H1 (cell line): Measurements from ENCODE around the gene CRHR2. TPM values are rescaled to one million over a fixed set of nuclear protein-coding genes. Genes with fewer than 3 reads are reported as not detected.

ENCODE experiments used
- CTCF ChIA-PET: fragments of 300-600 bp; sonication (Branson Sonifier 250); formaldehyde crosslinking; loops from one replicate; lab custom pipeline; 2021; ENCODE audit not compliant: partially characterized antibody; lab: Charles Lee
- POLR2A ChIA-PET: fragments of 300-600 bp; sonication (Branson Sonifier 250); formaldehyde crosslinking; loops from one replicate; lab custom pipeline; 2021; ENCODE audit warnings: inconsistent platforms; ENCODE audit not compliant: partially characterized antibody; lab: Charles Lee
- DNase-seq, 2 experiments: peaks; one replicate each; pipeline versions ENCODE4 v3.0.0 to v3.0.0-alpha.2; 2010 to 2022; ENCODE audit warnings: low spot score in 2 of 2, low read depth in 1 of 2, mixed read lengths in 1 of 2
- FAIRE-seq: peaks from 2 replicates; lab custom pipeline; 2011; peaks lifted over from hg19 to GRCh38; lab: Jason Lieb, UNC
- H2AFZ ChIP-seq: 2 replicates; pipeline ENCODE4 v1.8.1; 2012; ENCODE audit warnings: low read length, inconsistent platforms
- H2AK5ac ChIP-seq: 2 replicates; pipeline ENCODE4 v1.6.1; 2013; ENCODE audit warnings: low read depth, low read length
- H2BK120ac ChIP-seq: replicated peaks from 2 replicates; pipeline ENCODE3; 2013; ENCODE audit warnings: low read depth, low read length, inconsistent platforms
- H2BK12ac ChIP-seq: 2 replicates; pipeline ENCODE4 v1.6.1; 2013; ENCODE audit warnings: low read depth, low read length
- H2BK15ac ChIP-seq: 2 replicates; pipeline ENCODE4 v1.6.1; 2013; ENCODE audit warnings: low read length
- H2BK20ac ChIP-seq: 2 replicates; pipeline ENCODE4 v1.6.1; 2013; ENCODE audit warnings: low read length
- H2BK5ac ChIP-seq: 2 replicates; pipeline ENCODE4 v1.6.1; 2013; ENCODE audit warnings: low read depth, low read length
- H3K14ac ChIP-seq: 2 replicates; pipeline ENCODE4 v1.6.1; 2013; ENCODE audit warnings: inconsistent platforms; ENCODE audit not compliant: insufficient read length
- H3K18ac ChIP-seq: 2 replicates; pipeline ENCODE4 v1.6.1; 2013; ENCODE audit warnings: low read length; ENCODE audit errors: extremely low read depth
- H3K23ac ChIP-seq: 2 replicates; pipeline ENCODE4 v1.6.1; 2013; ENCODE audit warnings: inconsistent platforms; ENCODE audit not compliant: insufficient read length
- H3K23me2 ChIP-seq: 2 replicates; pipeline ENCODE4 v1.6.1; 2013; ENCODE audit warnings: low read depth, low read length
- H3K27ac ChIP-seq: 2 replicates; pipeline ENCODE4 v1.6.1; 2011; ENCODE audit warnings: low read depth, low read length, inconsistent platforms
- H3K27me3 ChIP-seq, 4 experiments: replicated peaks in 1 of 4; 1 replicate in 1 of 4; 2 replicates in 3 of 4; pipeline versions ENCODE4 v1.6.1 to v1.8.1; 2011 to 2013; ENCODE audit warnings: low read length in 3 of 4, mild to moderate bottlenecking in 3 of 4, inconsistent platforms in 2 of 4, mixed read lengths in 2 of 4, moderate library complexity in 1 of 4; ENCODE audit not compliant: control insufficient read depth in 3 of 4, insufficient read depth in 3 of 4; ENCODE audit errors: extremely low read depth in 1 of 4
- H3K36me3 ChIP-seq, 4 experiments: 2 replicates each; pipeline versions ENCODE4 v1.6.1 to v1.8.1; 2011 to 2013; ENCODE audit warnings: mild to moderate bottlenecking in 4 of 4, low read length in 3 of 4, moderate library complexity in 2 of 4, control low read depth in 1 of 4, inconsistent platforms in 1 of 4; ENCODE audit not compliant: insufficient read depth in 4 of 4, control insufficient read depth in 2 of 4
- H3K4ac ChIP-seq: replicated peaks from 2 replicates; pipeline ENCODE3; 2013; ENCODE audit warnings: low read length, low read depth, mixed read lengths, inconsistent platforms; ENCODE audit not compliant: insufficient read length
- H3K4me1 ChIP-seq, 4 experiments: replicated peaks in 1 of 4; 1 replicate in 1 of 4; 2 replicates in 3 of 4; pipeline versions ENCODE4 v1.6.1 to v1.8.1; 2011 to 2013; ENCODE audit warnings: low read length in 3 of 4, inconsistent platforms in 2 of 4, mixed read lengths in 1 of 4; ENCODE audit not compliant: insufficient read depth in 4 of 4, control insufficient read depth in 3 of 4
- H3K4me2 ChIP-seq, 2 experiments: 2 replicates each; pipeline versions ENCODE4 v1.6.1 to v1.8.1; 2011 to 2013; ENCODE audit warnings: low read depth in 2 of 2, low read length in 2 of 2, control low read depth in 1 of 2, inconsistent platforms in 1 of 2, mild to moderate bottlenecking in 1 of 2; ENCODE audit not compliant: insufficient read depth in 1 of 2
- H3K4me3 ChIP-seq, 4 experiments: fragments of 200-600, 300-600 bp in 1 of 4; sonication (generic), shearing (Covaris generic), sonication (Bioruptor Twin) in 1 of 4; 2 replicates each; pipeline versions ENCODE4 v1.5.1 to v1.8.1; 2011 to 2016; ENCODE audit warnings: low read length in 4 of 4, low read depth in 3 of 4, control low read depth in 2 of 4, inconsistent platforms in 2 of 4, mild to moderate bottlenecking in 2 of 4, mixed read lengths in 1 of 4, moderate library complexity in 1 of 4; ENCODE audit not compliant: insufficient read depth in 2 of 4; ENCODE audit errors: extremely low read depth in 1 of 4
- H3K56ac ChIP-seq: replicated peaks from 2 replicates; pipeline ENCODE3; 2013; ENCODE audit warnings: low read depth, mild to moderate bottlenecking, mixed read lengths, low read length, inconsistent platforms; ENCODE audit not compliant: insufficient read length
- H3K79me1 ChIP-seq: 2 replicates; pipeline ENCODE4 v1.6.1; 2013; ENCODE audit warnings: low read depth, low read length, control low read depth
- H3K79me2 ChIP-seq, 2 experiments: 2 replicates each; pipeline versions ENCODE4 v1.6.1 to v1.8.1; 2012 to 2013; ENCODE audit warnings: low read length in 2 of 2, mild to moderate bottlenecking in 2 of 2, inconsistent platforms in 1 of 2; ENCODE audit not compliant: insufficient read depth in 2 of 2, control insufficient read depth in 1 of 2
- H3K9ac ChIP-seq, 4 experiments: replicated peaks in 1 of 4; 1 replicate in 1 of 4; 2 replicates in 3 of 4; pipeline versions ENCODE4 v1.6.1 to v1.8.1; 2011 to 2013; ENCODE audit warnings: low read depth in 3 of 4, low read length in 3 of 4, control low read depth in 2 of 4, mild to moderate bottlenecking in 2 of 4, moderate library complexity in 2 of 4, inconsistent platforms in 1 of 4; ENCODE audit errors: extremely low read depth in 1 of 4
- H3K9me3 ChIP-seq, 2 experiments: 2 replicates each; pipeline versions ENCODE4 v1.6.1 to v1.8.1; 2012 to 2013; ENCODE audit warnings: mild to moderate bottlenecking in 2 of 2, moderate library complexity in 2 of 2, control low read depth in 1 of 2, inconsistent platforms in 1 of 2, low read depth in 1 of 2, low read length in 1 of 2, mixed read lengths in 1 of 2; ENCODE audit not compliant: insufficient read depth in 2 of 2
- H4K20me1 ChIP-seq, 2 experiments: replicated peaks in 1 of 2; 2 replicates each; pipeline versions ENCODE3 to v1.8.1; 2011 to 2013; ENCODE audit warnings: inconsistent platforms in 2 of 2, low read length in 2 of 2, mild to moderate bottlenecking in 1 of 2; ENCODE audit not compliant: insufficient read depth in 2 of 2, control insufficient read depth in 1 of 2
- H4K5ac ChIP-seq: 2 replicates; pipeline ENCODE4 v1.6.1; 2013; ENCODE audit warnings: low read length, low read depth, mixed read lengths, inconsistent platforms; ENCODE audit not compliant: insufficient read length
- H4K8ac ChIP-seq: 2 replicates; pipeline ENCODE4 v1.8.0; 2013; ENCODE audit warnings: mild to moderate bottlenecking, moderate library complexity, low read length, inconsistent platforms; ENCODE audit not compliant: insufficient read depth; ENCODE audit errors: extremely low read depth
- H4K91ac ChIP-seq: replicated peaks from 2 replicates; pipeline ENCODE3; 2013; ENCODE audit warnings: low read length, mixed read lengths, inconsistent platforms; ENCODE audit not compliant: insufficient read length
- CHD1 ChIP-seq: IDR thresholded peaks from 2 replicates; pipeline ENCODE4 v1.6.1; 2012; ENCODE audit warnings: low read depth, low read length, improper control_type of control experiment
- NANOG ChIP-seq: IDR thresholded peaks from 2 replicates; pipeline ENCODE4 v1.6.1; 2011; ENCODE audit warnings: low read length, low read depth, mild to moderate bottlenecking, inconsistent platforms; ENCODE audit not compliant: insufficient read depth, poor library complexity, severe bottlenecking
- NRF1 ChIP-seq: IDR thresholded peaks from 2 replicates; pipeline ENCODE4 v1.6.1; 2011; ENCODE audit warnings: mild to moderate bottlenecking, low read depth, low read length, improper control_type of control experiment
- POLR2AphosphoS5 ChIP-seq: IDR thresholded peaks from 2 replicates; pipeline ENCODE4 v1.6.1; 2011; ENCODE audit warnings: low read depth, low read length
- WGBS, 2 experiments: shearing (Covaris generic) in 1 of 2; methylation state at CpG; one replicate each; pipeline versions ENCODE4 v1.1.6 to v1.1.7; 2013 to 2015; ENCODE audit warnings: low lambda C conversion rate in 2 of 2, mixed read lengths in 2 of 2, inconsistent platforms in 1 of 2, low coverage in 1 of 2, missing lambda C conversion rate in 1 of 2; ENCODE audit not compliant: insufficient replicate concordance in 2 of 2, insufficient coverage in 1 of 2, insufficient read length in 1 of 2; ENCODE audit errors: extremely low coverage in 1 of 2, missing lambda C conversion rate in 1 of 2; 5-methylcytosine and 5-hydroxymethylcytosine counted together
- polyA plus RNA-seq, 7 experiments: library from polyadenylated mRNA; depleted of rRNA in 3 of 7; stranded (reverse) in 5 of 7; unstranded in 2 of 7; fragments of >200 nt in 5 of 7; fragments of 200-250 nt in 2 of 7; gene quantifications; 1 replicate in 5 of 7; 2 replicates in 1 of 7; 4 replicates in 1 of 7; pipeline versions ENCODE4 v1.2.1 to v1.2.3, GENCODE V29; 2011 to 2013; ENCODE audit warnings: missing spikeins in 2 of 7, mixed read lengths in 2 of 7
- total RNA-seq: library from RNA; stranded (reverse); fragmentation: NEBNext Ultra II Directional; extraction: Animal tissue kit (Norgen Biotek cat#: 25700); gene quantifications from 2 replicates; pipeline ENCODE4 v1.2.1, GENCODE V29; 2021
- TF ChIP-seq, protein P1 (sequence below): IDR thresholded peaks from 2 replicates; pipeline ENCODE4 v1.6.1; 2011; ENCODE audit warnings: low read depth, mild to moderate bottlenecking, low read length; ENCODE audit not compliant: insufficient read depth

Gene CRHR2
- total and polyA plus RNA-seq, 2 of the 8 experiments (the other 6 are each of a cell fraction or from before 2014, with no cell fraction given), result 0.37 to 1.3 TPM

GRCh38 chr7:30647589-30648364, 34.5 kb downstream of the CRHR2 start:
- no peak overlapping the region for H3K23ac ChIP-seq
- no peak overlapping the region for H3K27ac ChIP-seq
- no peak overlapping the region for H4K91ac ChIP-seq
- no peak overlapping the region for H2BK12ac ChIP-seq
- H3K4me1 ChIP-seq, result peaks cover 2 to 7% (median 4%) of the 10 kb centered on the region in 4 experiments; a peak in 6 of 7 replicates
- no peaks in the 10 kb centered on the region for H3K27me3 ChIP-seq
- no peak overlapping the region for H2AK5ac ChIP-seq
- no peak overlapping the region for H3K14ac ChIP-seq
- H3K79me1 ChIP-seq, result peaks cover 2% of the 10 kb centered on the region; the same call in 1 of the 2 replicates
- no peak overlapping the region; the same call in 1 of the 2 replicates for H4K8ac ChIP-seq
- H3K56ac ChIP-seq, result peak overlapping the region; percentile 54
- no peaks in the 10 kb centered on the region; the same call in 1 of the 2 replicates for H3K23me2 ChIP-seq
- H3K4me3 ChIP-seq, result no peak overlapping the region
- DNase-seq (peak in 1 of 2 experiments; percentile 40), FAIRE-seq (no peak)
- POLR2A ChIA-PET, result interaction anchor here (1.0 to 1.7 kb wide), 4 partner anchors 13 to 20 kb away, joined by 3 to 5 read pairs (median 3); no protein-coding TSS in a partner anchor
- 93% methylated on average over 10 of the region's 10 CpGs; no CpG with 5 or more reads in 1 of the 2 experiments for WGBS, 2 experiments
- no peak overlapping the region for H2BK120ac ChIP-seq
- H4K5ac ChIP-seq, result no peak overlapping the region
- CTCF ChIA-PET, result interaction anchor here (0.9 to 1.4 kb wide), 4 partner anchors 27 to 93 kb away, joined by 3 to 4 read pairs (median 3); no protein-coding TSS in a partner anchor
- no peak overlapping the region for H2BK15ac ChIP-seq
- no peak overlapping the region for H3K18ac ChIP-seq
- peaks cover 0 to 14% of the 10 kb centered on the region in 2 experiments; a peak in 2 of 4 replicates for H3K79me2 ChIP-seq
- no peak overlapping the region for H3K9ac ChIP-seq
- H2BK20ac ChIP-seq, result no peak overlapping the region
- H3K4me2 ChIP-seq, result no peak overlapping the region
- H3K36me3 ChIP-seq, result peaks cover 0 to 8% (median 2%) of the 10 kb centered on the region in 4 experiments; a peak in 3 of 8 replicates
- H3K9me3 ChIP-seq, result no peaks in the 10 kb centered on the region
- H2AFZ ChIP-seq, result no peak overlapping the region
- no peak overlapping the region for H3K4ac ChIP-seq
- no peak overlapping the region for H2BK5ac ChIP-seq
- H4K20me1 ChIP-seq, result peaks cover 8 to 9% of the 10 kb centered on the region in 2 experiments
- no peak for TF ChIP-seq NANOG
- no peak for TF ChIP-seq NRF1
- no peak for TF ChIP-seq POLR2AphosphoS5
- TF ChIP-seq CHD1, result no peak
- TF ChIP-seq, protein P1, sequence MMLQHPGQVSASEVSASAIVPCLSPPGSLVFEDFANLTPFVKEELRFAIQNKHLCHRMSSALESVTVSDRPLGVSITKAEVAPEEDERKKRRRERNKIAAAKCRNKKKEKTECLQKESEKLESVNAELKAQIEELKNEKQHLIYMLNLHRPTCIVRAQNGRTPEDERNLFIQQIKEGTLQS, result no peak
